ENCODE data around the gene ADAMTS6.
A peak's percentile ranks its signal among the peaks of the same experiment; 100 is the strongest.
"Not testable (repeated sequence)": the region's sequence is repeated elsewhere in the genome, so short reads cannot be mapped to it uniquely, and the experiment has no call there.

The ADAMTS6 gene

DNA sequence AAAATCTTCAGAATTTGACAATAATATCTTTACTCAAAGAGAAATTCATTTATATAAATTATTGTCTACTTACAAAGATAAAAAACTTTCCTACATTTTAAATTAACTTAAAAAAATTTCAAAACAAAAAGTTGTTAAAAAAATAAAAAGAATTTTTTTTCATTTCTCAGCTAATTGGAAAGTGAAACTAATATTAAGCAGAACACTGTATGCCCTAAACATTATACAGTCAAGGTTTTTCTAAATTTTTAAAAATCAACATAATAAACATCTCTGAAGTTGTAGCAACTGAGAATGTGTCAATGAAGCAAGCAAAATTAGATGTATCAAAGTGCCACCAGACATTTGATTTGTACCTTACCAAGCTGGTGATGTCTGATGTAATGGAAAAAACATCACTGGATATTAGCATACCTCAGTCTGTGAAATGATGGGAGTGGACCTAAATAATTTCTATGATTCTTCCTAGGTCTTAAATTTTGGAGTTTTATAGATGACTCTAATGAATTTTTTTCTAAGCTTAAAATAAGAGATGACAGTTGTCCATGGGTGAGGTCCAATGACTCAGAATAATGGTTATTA is 290.1 kb downstream of the ADAMTS6 start:
- DNase-seq = no peak

DNA sequence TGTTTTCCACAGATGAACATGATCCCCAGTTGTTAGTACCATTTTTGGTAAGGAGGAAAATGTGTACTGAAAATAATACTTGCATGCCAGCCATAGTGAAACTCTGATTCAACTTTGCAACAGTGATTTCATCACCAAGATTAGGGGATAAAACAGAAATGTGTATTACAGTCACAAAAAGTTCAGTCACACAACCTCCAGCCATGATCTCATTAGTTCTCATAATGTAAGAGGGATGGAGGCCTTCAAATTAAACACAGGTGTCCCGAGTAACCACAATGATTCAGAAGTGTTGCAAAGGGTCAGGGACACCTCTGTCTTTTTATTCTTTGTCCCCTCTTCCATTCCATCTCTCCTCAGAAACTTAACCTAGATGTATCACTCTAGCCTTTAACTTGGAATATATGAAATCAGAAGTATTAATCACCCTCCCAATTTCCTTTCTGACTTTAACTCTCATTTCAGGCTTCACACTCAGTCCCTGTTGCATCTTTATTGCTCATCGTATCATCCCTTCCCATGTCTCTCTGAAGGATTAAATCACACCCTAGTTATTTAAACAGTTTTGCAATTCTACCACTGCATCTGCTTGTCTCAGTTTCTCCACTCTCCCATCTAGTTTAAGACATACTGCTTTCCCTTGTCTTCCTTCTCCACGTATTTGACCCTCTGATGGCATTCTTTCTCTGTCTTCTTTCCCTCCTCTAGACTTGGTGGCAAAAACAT is 291.2 kb downstream of the ADAMTS6 start:
- DNase-seq = no peak

DNA sequence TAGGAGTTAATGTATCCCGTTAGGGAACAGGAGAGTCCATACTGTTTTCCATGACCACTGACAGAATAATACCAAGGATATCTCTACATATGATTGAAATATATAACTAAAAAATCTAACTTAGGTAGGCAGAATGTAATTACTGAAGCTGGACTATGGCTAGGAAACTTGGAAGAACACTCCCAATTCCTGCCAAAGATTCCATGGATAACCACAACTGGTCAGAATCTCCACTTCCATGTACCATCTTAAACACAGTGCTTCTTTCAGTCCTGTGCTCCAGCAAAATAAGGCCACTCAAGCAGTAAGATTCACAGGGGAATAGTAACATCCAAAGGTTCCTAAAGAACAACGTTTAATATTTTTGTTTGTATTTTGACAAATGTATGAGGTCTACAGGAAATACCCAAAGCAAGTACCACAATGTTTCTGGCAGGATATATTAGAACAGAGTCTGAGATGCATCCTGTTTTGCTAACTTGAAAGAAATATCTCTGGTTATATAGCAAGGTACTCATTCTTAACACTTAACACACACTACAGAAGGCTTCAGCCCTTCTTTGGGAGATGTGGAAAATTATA is 295.0 kb downstream of the ADAMTS6 start:
- no peak for DNase-seq

DNA sequence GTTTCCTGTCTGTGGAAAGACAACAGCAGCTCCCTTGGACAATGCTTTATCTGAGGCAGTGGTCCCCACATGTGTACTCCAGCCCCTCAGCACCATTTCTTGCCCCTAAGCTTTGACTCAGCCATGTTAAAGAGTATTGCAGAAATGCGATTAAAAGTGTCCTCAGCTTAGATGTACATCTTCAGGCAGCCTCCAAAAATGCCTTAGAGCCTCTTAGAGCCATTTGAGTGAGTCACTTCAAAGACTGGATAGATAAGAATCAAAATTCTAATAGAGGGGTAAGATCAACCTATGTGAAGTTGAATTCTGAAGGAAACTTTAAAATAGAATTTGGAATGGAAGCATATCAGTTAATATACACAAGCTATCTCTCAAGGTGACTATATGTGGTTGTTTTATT is 296.3 kb downstream of the ADAMTS6 start:
- no peak for DNase-seq

DNA sequence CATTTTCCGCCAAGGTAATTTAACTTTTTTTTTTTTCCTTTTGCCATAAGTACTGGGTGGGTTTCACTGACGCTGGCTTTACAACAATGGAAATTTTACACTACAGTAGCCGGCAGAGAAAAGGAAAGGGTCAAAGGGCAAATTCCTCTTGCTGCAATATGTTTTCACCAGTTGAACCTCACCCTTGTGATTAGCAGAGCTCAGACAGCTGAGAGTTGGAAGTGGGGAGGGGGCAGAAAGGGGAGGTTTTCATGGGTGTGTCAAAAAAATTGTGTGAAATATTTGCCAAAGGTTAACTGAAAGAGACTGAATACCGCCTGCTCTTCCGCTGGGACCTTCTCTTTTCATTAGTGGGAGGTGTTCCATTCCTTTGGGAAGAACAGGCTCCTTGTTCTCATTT is 296.9 kb downstream of the ADAMTS6 start:
- DNase-seq = no peak

DNA sequence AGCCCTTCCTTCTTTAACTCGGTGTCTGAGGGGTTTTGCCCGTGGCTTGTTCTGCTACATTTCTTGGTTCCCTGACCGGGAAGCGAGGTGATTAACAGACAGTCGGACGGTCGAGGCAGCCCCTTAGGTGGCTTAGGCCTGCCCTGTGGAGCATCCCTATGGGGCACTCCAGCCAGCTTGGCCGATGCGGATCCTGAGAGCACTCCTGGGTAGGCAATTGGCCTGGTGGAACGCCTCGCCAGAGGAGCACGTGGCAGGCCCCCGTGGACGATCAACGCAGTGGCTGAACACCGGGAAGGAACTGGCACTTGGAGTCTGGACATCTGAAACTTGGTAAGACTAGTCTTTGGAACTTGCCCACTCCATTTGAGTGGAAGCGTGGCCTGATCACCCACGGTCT is 307.5 kb downstream of the ADAMTS6 start:
- not testable (repeated sequence) for DNase-seq

DNA sequence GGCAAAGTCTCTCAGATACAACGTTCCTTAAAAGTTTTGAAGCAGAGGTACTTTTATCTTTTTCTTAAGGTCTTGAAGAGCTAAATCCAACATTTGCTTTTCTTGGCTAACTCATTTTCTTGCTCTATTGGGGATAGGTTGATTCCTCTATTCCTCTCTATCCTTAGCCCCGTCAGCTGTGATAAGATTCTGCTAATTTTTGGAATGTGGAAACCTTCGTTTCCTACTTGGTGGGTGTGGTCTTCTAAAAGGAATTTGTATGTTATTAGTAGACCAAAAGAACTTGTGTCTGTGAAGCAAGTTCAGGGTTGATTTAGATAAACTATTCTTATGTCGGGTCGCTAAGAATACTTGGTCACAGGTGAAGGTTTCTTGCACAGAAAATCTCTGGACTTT is 308.6 kb downstream of the ADAMTS6 start:
- no peak for DNase-seq

DNA sequence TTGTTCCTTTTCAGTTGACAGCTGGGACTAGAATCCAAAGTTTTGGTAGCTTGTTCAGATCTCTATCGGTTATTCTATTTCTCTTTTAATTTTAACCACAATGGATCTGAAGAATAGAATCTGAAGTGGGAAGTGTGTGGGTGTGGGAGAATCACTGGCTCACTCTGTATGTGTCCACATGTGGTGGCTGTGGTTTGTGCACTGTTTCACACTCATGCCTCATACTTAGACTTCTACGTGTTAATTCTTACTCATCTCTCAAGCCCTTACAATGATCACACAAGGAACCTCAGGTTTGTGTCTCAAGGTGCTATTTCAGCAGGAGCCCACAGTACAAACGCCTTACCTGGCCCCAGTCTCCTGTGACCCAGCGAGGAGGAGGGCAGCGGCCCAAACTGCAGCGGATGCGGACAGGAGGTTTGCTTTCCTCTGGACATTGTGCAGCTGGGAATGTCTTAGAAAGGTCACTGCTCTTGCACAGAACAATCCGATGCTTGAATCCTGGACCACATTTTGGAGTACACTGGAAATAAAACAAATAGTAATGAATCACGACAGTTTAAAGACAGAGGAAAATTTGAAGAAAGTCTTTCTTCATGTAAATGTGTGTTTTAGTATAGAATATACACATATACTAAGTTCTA is 309.1 kb downstream of the ADAMTS6 start:
- DNase-seq = peak; percentile 57

DNA sequence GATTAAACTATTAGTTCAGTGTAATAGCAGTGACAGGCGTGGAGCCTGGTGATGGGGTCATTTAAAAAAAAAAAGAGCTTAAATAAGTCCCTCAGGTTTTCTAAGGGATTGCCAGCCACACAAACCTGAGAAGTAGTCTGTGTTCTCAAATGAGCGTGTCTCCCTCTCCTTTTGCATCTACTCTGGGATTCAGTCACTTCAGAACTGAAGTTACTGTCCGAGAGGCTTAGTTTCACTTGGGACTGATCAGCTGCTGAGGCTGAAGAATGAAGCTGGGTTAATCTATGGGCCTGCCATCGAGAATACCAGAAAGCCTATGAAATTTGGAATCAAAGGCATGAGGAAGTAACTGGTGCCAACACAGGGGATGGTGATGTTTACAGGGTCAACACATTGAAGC is 310.1 kb downstream of the ADAMTS6 start:
- no peak for DNase-seq

DNA sequence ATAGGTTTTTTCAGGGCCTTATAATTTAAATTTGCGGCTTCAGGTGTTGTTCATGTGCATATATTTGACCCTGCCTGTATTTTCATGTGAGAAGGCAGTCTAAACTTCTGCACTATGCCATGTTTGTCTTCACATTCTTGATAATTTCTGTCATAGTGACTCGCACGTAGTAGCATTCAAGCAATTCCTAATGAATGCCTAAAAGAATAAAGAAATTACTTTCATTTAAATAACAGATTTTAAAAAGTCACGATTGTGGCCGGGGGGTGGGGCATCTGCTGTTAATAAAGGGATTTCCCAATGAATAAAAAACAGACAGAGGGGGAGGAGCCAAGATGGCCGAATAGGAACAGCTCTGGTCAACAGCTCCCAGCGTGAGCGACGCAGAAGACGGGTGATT is 318.0 kb downstream of the ADAMTS6 start:
- no peak for DNase-seq

DNA sequence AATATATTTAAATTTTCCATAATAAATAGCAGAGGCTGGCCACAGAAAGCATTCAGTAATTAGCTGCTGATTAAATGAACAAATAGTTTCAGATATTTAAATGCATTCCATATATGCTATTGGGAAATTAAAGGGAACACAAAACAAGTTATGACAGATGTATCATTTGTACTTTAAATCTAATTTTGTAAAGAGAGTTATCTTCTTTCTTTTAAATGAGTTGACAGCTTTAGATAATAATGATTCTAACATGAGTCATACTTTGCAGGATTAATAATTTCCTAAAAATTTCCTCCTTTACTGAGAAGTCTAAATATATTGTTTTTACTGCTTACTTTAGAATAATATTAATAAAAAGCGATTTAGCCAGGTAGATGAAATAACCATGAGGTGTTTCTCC is 320.1 kb downstream of the ADAMTS6 start:
- no peak for DNase-seq

DNA sequence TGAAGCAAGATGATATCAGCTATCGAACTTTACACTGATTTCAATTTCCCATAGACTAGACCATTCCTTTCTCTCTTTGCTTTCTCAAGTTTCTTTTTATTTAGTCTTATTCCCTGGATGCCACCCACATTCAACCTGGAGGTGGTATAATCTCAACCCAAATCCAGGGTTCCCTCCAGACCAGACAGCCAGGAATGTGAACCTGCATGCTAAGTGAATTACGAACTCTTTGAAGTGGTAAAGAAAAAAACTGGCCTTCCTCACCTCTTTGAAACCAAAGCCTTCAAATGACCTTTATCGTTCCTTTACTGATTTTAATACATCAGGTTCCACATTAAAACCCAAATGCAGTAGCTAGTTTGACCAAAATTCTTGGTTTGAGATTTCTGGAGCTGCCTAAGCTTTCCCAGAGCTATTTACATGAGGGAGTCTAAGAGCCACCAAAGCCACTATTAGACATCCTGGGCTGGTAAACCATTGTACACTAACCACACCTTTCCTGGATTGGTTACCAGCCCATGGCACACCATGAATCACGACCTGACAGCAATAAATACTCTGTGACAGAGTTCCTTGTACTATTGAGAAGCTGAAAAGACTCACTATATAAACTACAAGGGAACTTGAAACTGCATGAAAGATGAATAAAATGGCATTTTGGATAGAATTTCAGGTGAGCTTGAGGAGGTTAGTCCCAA is 323.7 kb downstream of the ADAMTS6 start:
- no peak for DNase-seq

DNA sequence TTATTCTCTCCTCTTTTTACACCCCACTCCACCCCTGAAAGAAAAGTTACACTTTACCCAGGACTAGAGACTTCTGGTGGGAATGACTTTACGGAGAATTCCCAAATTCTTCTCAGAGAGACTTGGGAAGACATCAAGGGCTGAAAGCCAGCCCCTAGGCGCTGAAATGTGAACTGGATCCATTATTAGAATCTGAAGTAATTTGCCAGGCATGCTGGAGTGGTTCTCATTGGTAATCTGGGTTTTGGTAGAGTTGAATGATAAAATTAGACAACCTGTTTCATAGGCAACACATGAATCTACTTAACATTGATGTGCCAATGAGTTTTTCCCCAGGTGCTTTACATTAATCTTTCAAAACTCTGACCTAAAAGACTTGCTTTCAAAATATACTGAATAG is 324.8 kb downstream of the ADAMTS6 start:
- no peak for DNase-seq

DNA sequence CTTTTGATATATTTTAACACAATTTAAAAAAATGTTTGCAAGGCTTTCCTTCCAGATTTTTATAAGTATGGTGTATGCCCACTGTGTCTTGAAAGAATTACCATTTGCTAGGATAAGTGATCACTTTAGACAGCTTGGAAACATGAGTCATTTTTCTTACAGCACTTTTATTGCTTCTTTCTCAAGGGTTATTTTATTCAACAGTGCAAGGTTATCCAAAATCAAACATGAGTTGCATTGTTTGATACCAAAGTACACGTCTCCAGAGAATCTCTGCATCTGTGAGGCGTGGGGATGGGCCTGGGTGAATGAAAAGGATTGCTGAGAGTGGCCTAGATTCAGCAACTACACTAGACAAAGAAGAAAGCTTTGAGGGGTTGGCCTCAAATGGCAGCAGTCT is 329.6 kb downstream of the ADAMTS6 start:
- DNase-seq = no peak

DNA sequence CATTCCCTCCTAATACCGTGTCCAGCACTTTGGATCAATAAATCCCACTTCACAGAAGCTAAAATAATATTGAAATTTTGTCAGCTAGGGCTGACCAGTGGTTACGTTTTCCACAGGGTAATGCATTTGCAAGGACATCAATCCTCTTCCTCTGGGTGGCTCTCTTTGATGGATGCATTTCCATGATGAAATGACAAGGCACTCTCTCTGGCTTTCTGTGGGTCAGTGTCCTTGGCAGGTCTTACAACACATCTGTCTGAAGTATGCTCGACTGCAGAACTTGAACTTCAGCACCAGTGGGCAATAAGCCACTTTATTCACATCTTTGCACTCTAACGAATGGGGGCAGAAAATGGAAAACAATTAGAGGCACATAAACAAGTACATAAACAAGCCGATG is 330.1 kb downstream of the ADAMTS6 start:
- no peak for DNase-seq

DNA sequence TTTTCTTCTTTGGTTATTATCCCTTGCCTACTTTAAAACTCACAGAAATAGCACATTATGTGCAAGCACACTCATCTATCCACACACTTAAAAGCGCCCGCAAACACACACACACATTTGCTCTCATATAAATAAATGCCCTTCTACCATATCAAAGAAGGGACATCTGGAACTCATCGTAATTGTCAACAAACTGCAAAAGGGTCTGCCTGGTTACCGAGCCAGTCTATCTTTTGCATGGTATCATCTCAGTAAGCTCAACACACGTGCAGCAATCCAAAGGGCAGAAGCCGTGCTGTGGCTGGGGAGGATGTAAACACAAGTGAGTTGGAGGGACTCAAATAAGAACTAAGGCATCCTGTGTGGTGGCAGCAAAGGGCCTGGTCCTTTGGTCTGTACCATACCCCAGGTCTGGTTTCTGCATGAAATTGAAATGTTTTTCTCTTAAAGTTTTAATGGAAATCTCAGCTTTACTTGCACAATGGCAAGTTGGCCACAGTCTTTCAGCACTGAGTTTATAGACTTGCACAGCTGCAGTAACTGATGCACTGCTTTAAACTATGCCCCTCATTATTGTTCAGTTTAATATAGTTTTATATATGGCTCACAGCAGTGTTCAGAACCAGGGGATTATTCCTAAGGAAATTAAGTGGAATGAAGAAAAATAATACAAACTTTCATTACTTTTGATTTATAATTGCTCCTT is 331.0 kb downstream of the ADAMTS6 start:
- no peak for DNase-seq

DNA sequence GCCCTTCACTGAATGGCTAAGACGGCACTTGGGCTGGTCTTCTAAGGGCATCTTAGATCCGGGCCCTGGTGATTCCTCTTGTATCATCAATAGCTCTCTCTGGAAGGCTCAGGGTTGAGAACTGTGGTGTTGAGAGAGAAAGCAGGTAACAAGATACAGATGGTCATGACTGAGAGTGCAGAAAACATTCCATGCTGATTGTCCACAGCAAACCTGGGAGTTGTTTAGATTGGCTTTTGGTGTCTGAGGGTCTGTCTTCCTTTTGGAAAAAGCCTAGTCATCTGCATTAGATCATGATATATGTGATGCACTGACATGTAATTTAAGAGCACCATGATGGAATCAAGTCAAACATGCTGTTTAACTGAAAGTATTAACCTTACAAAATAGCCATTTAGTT is 331.9 kb downstream of the ADAMTS6 start:
- DNase-seq = no peak

DNA sequence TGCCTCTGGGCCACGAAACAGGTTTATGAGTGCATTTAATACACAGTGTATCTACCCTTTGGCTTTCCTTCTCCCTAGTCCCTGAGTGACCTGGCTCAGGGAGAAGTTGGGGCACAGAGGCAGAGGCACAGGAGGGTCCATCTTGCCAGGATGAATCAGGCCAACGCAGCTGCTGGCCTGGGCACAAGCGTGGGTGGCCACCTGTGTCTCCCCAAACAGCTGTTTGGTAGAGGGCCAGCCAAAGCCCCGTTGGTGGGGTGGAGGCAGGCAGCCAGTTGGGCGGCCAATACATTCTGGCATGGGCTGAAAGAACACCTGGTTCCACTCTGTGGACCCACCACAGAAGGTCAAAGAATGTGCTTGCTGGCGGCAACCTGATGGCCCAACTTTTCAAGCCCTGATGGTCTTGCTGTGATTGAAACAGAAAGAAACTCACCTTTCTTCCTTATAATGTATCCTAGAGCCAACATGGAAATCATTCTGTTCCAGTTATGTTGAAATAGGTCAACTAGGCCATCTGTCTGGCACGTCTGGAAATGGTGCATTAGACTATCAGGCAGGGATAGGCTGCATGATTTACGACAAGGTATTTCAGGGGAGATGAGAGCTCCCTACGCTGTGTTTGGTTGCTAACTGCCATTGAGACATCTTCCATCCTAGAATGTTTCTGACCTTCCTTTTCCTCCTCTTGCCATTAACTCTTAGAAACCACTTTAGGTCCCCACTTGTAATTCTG is 337.4 kb downstream of the ADAMTS6 start:
- DNase-seq = no peak

DNA sequence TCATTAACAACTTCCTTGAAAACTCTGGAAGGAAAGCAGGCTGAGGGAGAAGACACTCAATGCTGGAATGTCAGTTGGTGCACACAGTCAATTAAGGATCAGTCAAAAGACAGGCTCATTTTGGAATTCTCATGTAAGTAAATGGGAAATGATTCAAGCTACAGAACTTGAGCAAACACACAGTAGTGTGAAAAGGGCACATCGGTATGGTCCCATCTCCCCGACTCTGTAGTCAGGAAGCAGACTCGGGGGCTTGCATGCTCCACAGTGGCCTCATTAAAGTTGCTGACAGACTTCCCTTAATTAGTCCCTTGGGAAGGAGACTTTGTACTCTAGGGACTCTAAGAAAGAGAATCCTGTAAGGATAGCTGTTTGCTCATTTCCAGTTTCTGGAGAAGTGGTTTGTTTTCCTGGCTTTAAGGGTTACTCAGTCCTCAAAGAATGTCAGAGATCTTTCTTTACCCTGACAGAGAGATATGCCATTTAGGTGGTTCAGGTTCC is 339.2 kb downstream of the ADAMTS6 start:
- DNase-seq = no peak

DNA sequence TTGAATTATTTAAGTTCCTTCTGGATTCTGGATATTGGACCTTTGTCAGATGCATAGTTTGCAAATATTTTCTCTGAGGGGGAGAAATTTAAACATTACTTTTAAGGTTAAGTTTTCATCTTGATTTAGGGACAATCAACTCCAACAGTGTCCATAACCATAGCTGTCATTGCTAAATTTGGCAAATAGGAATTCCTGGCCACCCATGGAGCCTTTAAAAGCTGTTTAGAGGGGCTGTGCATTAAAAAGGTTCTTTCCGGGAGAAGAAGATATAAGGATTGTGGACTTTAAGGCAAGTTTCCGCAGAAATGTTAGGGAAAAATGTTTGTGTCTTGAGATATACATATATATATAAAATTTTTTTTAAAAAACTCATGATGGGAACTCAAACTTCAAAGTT is 339.7 kb downstream of the ADAMTS6 start:
- no peak for DNase-seq

DNA sequence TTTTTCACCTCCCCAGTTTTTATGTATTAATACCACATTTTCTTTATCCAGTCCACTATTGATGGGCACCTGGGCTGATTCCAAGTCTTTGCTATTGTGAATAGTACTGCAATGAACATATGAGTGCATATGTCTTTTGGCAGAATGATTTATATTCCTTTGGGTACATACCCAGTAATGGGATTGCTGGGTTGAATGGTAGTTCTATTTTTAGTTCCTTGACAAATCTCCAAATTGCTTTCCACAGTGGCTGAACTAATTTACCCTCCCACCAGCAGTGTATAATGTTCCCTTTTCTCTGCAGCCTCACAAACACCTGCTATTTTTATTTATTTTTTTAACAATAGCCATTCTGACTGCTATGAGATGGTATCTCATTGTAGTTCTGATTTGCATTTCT is 340.2 kb downstream of the ADAMTS6 start:
- DNase-seq = no peak

DNA sequence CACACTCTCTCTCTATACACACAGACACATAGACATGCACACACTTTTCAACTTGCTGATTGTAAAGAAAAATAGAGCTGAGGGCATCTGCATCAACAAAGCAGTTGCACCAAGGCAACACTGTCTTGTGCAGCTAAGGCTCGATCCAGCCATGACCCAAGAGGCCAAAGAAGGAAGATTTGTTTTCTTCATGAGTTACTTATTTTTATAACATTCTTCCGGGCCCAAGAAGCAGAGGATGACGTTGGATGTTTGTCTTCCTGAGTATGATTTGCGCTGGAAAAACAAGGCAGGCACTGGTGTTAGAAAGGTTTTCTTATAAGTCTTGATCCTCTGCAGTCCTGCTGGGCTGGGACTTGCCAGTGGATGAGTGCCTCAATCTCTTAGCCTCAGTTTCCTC is 344.1 kb downstream of the ADAMTS6 start:
- DNase-seq = no peak

Measured in MV-4-11 (cell line).